8988T (cell line): ENCODE results near the gene BTBD9.
A peak's percentile ranks its signal among the peaks of the same experiment; 100 is the strongest.
"Not testable (repeated sequence)": the region's sequence is repeated elsewhere in the genome, so short reads cannot be mapped to it uniquely, and the experiment has no call there.

Source experiments
- DNase-seq: peaks from one replicate; pipeline ENCODE4 v3.0.0; 2011

The BTBD9 gene

DNA sequence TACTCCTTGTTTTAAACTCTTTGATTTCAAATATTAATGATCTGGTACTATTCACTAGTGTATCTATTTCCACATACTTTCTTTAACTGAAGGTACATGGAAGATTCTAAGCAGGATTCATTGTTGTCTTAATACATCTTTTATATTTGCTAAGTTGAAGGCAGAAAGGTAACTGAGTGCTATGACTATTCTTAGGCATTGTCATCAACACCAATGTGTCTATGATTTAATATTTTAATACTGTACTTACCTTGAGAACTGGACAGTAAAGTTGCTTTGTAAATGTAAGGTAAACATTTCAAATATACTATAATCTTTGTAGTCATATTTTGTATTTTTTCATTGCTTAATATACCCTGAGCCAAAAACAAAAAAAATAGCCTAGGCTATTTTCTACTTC is 8.9 kb upstream of the BTBD9 start:
- DNase-seq: no peak

DNA sequence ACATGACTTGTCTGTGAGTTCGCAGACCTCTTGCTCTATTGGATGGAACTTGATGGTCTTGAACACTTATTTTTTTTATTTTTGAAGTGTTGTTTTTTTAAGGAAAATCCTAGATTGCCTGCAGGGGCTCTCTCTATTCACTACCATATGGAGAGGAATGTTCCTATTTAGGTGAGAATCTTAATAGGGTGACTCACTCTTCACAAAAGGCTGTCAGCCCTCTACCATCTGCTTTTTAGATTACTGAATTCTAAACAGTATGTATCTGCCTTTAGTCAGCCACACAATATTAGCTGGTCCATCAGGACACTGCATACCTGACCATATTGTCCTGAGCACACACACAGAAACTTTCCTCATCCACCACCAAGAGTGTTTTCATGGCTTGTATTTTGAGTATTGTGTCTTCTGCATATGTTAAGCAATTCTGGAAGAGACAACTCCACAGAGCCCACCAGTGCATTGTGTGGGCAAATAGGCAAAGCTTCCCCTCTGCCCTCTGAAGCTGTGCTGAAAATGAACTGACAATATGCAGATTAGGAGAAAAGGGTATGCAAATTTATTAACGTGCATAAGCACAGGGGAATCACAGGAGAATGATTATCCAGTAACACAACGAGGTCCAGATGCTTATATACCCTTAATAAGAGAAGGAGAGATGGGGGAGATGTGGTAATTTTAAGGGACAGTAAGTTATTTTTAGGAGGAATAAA is 6.6 kb upstream of the BTBD9 start:
- no peak for DNase-seq

DNA sequence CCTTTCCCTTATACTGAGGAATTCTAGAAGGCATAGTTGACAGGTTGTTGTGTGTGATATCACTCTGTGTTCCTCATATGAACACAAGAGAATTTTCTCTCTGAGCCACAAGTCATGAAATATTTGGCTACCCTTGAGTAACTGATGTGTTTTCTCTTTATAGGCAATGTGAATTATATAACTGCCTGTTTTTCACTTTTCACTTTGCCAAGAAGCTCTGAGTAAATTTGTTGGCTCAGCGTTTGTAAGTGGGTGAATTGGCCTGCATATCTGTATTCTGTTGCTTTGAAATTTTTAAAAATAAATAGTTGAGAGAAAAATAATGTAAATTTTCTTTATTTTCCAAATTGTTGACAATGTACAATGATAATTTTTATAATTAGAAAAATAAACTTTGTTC is 5.2 kb upstream of the BTBD9 start:
- no peak for DNase-seq

DNA sequence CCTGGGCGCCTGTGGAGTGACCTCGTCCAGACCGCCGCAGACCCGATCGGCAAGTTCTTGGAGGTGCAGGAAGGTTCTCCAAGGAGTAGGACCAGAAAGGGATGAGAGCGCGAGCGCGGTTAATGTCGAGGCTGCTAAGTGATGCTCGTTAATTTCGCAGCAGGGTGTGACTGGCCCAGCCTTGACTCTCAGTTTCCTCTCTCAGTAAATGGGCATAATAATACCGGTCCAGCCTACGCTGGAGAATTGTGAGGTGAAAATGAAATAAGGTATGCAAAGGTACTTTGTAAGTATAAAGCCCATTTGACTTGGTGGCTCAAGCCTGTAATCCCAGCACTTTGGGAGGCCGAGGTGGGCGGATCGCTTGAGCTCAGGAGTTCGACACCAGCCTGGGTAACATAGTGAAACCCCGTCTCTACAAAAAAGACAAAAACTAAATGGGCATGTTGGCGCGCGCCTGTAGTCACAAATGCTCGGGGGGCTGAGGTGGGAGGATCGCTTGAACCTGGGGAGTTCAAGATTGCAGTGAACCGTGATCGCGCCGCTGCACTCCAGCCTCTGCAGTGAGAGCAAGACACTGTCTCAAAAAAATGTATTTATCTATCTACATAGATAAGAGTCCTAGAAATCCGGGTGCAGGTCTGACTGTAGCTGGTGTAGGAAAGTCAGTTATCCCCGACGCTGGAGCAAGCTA is 634 bp upstream of the BTBD9 start:
- DNase-seq: no peak

DNA sequence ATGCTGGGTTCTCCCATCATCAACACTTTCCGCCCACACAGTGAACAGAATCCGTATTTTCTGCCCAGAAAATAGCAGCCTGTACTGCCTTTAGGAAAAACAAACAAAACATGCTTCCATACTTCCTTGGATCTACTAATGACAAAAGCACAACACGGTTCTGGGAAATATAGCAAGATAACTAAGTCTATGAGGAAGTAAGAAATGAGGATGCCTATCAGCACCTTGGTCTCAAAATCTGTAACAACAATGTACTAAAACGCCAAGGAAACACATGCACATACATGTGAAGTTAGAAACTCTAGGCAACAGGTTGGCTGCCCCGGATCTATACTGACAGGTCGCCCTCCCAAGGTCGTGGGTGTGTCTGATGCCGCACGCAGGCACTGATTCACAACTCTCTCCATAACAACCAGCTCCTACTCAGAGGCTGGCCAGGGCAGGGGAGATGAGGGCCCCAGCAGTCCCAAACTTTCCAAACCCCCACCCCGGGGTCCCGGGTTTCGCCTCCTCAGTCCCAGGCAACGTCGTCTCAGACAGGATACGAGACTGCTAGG is 710 bp downstream of the BTBD9 start:
- DNase-seq: peak; percentile 19

DNA sequence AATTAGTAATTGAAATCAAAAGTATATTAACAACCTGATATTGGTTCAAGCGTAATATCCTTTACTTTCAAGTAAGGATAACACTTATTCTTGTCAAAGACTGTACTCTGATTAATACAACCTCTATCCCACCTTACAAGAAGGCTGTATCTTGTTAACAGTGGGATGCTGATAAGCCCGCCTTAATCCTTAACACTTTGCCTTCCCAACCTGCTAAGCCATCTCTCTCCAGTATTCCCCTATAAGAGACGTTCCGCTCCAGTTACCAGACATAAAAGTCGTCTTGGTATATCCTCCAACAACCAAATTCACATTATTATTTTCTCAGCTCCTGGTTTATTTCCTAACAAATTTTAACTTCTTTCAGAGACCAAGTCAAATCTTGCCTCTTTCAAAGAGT is 2.0 kb downstream of the BTBD9 start:
- no peak for DNase-seq

DNA sequence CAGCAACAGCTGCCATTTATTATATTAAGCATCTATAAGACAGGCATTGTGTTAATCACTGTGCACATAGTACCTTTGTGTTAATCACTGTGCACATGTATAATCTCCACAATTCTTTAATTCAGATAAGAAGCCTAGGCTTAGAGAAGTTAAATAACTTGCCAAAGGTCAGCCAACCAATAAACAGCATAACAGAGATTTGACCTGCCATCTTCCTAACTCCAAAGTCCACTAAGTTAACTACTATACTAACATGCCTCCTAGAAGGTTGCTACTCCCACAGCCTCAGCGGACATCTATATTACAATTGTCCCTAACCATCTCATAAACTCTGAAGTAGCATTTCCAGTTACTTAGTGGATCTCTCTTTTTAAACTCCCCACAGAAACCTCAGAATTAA is 3.7 kb downstream of the BTBD9 start:
- no peak for DNase-seq

DNA sequence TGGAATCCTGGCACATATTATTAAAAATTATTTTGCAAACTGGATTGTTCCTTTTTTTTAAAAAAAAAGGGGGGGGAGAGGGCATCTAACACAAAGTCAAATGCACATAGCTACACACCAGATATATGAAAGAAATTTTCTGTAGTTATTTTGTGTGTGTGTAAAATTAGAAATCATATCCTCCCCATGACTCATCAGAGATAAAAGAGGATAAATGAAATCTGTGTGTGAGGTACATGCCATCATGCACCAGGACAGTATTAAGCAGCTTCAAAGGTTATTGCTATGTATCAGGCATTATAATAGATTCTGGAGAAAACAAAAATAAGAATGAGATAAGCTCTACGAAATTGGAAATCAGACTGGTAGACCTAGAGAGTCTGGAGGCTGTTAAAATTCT is 5.2 kb downstream of the BTBD9 start:
- DNase-seq: no peak

DNA sequence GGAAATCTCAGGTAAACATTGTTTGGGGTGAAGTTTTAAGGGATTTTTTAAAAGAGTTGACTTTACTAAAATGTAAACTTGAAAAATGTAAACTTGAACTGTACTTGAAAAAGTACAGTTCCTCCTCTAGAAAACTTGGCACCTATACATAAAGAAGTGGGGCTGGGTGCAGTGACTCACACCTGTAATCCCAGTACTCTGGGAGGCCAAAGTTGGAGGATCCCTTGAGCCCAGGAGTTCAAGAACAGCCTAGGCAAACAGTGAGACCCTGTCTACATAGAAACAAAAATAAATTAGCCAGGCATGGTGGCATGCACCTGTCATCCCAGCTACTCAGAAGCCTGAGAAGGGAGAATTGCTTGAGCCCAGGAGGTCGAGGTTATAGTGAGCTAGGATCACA is 7.2 kb downstream of the BTBD9 start:
- DNase-seq: no peak

DNA sequence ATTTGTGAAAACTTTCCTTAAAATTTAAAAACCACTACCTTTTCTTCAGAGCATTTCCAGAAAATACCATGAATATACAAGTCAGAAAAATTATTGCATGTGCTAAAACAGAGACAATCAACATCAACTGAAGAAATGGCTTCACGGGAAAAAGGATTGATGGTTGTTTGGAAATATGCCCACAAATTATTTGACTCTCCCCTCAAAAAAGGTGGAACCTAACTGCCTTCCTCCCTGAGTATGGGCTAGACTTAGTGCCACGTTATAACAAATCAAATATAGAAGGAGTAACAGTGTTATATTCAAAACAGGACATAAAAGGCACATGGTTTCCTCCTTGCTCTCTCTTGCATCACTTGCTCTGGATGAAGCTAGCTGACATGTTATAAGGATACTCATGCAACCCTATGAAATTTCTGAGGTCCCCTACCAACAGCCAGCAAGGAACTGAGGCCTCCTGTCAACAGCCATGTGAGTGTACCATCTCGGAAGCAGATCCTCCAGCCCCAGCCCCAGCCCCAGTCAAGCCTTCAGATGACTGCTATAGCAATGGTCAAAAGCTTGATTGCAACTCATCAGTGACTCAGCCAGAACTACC is 8.4 kb downstream of the BTBD9 start:
- no peak for DNase-seq

DNA sequence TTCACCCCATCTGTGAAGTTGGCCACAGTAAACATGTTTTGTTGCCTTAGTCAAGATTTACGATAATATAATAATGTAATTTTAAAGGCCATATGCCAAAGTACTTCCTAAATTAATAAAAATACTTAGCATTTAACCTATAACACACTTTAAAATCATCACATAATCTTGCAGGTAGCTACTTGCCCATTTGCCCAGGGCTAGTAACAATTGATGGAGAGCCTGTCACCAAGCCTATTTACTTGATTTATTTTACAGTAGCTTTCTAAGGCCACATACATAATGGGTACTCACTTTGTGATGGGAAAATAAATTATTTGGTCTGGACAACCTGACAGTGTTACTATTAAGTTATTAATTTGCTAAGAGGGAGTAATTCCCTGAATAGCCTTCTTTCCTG is 14.5 kb downstream of the BTBD9 start:
- no peak for DNase-seq

DNA sequence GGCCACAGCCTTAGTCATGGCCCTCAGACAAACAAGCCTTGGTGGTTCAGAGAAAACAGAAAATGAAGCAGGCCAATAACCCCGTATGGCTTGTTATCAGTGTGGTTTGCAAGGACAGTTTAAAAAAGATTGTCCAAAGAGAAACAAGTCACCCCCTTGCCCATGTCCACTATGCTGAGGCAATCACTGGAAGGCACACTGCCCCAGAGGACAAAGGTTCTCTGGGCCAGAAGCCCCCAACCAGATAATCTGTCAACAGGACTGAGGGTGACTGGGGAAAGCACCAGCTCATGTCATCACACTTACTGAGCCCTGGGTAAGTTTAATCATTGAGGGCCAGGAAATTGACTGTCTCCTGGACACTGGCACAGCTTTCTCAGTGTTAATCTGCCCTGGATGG is 20.4 kb downstream of the BTBD9 start:
- DNase-seq: not testable (repeated sequence)

DNA sequence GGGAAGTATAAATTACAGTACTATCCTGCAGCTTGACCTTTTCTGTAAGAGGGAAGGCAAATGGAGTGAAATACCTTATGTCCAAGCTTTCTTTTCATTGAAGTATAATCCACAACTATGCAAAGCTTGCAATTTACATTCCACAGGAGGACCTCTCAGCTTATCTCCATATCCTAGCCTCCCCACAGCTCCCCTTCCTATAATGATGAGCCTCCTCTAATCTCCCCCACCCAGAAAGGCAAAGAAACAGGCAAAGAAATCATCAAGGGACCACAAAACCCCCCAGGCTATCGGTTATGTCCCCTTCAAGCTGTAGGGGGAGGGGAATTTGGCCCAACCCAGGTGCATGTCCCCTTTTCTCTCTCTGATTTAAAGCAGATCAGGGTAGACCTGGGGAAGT is 21.4 kb downstream of the BTBD9 start:
- DNase-seq: not testable (repeated sequence)

DNA sequence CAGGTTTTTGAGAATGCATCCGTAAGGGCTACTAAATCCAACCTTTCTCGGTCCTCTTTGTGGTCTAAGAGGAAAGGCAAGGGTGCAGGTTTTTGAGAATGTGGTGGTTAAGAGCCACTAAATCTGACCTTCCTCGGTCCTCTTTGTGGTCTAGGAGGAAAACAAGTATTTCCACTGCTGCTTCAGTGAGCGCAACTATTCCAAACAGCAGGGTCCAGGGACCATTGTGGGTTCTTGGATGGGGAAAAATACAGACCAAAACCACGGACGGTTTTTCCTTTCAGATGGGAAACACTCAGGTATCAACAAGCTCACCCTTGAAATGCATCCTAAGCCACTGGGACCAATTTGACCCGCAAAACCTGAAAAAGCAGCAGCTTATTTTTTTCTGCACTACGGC is 21.9 kb downstream of the BTBD9 start:
- no peak for DNase-seq

DNA sequence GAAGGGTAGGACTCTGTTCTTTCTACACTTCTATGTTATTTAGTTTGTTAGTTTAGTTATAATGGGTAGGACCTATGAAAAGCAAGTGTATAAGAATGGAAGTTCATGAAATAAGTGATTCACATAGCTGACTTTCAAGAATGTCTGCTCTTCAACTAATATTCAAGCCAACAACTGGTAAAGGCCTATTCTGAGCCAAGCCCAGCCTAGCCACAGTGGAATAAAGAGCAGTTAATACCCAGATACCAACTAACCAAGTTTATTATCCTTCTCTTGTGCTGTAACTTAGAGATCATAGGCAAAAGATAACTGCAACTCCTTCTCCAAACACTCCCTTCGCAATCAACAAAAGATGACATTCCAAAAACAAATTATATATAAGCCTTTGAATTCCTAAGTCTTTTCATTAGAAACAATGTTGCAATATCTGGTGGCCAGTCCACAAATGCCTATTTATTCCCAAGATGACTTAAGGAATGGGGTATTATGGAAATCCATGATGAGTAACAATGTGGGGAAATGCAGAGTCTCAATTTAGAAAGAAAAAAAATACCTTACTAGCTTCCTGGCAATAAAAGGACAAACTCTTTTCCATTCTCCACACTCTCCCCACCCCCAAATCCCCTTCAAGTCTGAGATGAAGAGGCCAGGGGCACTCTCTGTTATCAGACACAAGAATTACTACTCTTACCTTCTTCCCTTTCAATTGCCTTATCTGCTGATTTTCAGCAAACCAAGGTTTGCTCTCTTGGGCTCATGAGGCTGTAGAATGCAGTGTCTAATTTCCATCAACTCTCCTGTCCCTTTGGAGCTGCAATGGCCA is 27.4 kb downstream of the BTBD9 start:
- no peak for DNase-seq

DNA sequence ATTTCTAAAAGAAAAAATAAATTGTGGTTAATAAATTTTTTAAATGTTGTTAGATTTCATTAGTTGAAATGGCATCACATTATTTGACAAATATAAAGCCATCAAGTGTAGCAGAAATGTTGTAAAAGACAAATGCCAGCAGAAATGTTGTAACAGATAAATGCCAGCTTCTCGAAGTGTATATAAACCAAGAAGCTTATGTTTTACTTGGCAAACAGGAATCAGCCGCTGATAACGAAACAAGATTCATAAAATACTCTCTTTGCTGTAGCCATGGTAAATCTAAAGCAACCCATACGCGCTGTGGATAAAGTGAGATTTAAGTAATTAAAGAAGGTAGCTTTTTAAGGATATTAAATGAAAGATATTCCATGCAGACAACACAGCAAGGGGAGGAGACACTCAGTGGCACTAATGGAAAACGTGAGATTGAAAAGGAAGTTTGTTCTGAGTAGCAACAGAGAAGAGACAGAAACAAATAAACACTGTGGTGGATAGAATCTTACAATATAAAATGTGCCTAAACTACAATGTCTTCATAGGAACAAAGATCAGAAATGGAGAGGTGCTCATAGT is 29.6 kb downstream of the BTBD9 start:
- DNase-seq: no peak

DNA sequence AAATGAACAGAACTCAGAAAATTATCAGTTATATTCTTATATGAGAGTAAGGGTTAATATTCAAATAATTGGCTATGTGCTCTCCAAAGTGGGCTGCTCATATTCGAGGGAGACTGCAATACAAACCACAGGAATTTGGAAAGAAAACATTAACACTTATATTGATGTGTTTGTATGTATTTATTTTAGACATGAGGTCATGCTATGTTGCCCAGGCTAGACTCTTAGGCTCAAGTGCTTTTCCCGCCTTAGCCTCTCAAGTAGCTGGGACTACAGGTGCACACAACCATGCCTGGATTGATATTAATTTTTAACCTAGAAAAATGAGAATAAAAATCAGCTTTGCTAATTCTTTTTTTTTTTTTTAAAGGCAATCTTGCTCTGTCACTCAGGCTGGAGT is 35.0 kb downstream of the BTBD9 start:
- no peak for DNase-seq

DNA sequence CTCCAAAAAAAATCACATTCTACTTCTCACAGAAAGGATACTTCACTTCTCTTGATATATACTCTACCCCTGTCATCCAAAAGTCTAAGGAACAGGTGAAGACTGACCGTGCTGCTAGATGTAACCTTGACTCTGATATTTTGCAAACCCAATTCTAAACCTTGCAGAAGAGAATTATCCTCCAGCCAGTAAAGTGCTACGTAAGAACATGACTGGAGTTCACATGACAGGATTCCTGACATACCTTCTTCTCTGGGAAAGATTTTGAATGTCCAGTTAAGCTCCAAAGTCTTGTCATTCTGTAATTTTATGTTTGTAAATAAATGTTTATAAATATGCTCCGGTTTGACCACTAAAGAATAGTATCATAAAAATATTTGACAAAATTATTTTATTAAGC is 35.8 kb downstream of the BTBD9 start:
- DNase-seq: no peak

DNA sequence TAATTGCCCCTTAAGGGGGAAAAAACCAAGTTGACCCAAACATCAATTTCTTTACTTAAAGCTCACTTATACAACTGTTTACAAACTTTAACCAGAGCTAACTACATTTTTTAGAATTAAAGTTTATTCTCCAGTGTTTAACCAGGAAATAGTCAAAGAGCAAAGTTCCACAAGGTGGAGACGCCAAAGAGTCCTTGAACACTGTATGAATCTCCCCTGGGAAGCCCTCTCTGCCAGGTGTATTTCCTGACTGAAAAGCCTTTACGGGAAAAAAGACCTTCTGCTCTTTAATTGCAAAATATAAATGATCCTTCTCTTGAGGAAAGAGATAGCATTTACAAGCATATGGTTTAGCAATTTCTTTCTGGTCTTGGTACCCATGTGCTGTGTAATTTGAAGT is 36.2 kb downstream of the BTBD9 start:
- no peak for DNase-seq

DNA sequence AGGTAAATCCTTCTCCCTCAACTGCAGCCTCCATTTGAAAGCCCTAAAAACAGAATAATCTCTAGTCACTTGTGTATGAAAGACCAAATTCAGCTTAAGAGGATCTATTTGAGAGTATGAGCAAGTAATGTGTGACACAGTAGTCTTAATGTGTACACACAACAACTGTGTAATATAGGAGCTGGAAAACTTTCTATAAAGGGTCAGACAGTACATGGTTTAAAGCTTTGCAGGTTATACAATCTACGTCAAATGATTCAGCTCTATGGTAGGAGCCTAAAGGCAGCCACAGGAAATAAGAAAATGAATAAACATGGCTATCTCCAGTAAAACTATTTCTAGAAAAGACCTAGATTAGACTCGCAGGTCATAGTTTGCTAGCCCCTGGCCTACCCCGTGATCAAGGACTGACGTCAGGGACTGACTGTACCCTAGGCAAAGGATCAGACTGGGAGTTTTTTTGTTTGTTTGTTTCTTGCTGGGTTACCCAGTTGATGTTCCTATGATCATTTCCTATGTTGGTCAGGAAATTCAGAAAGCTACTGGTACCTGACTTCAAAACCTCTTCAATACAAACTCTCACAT is 39.7 kb downstream of the BTBD9 start:
- no peak for DNase-seq

DNA sequence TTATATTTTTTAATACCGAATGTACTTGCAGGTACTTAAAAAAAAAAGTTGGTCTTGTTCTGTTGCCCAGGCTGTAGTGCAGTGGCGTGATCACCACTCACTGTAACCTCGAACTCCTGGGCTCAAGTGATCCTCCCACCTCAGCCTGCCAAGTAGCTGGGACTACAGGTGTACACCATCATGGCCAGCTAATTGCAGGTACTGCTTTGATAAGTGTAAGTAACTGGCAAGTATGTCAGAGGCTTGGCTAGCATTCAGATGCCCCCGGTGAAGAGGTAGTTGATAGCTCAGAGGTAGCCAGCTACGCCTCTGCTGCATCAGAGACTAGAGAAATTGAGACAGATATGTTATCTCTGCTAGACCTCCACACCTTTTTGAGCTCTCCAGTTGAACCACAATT is 40.5 kb downstream of the BTBD9 start:
- no peak for DNase-seq

DNA sequence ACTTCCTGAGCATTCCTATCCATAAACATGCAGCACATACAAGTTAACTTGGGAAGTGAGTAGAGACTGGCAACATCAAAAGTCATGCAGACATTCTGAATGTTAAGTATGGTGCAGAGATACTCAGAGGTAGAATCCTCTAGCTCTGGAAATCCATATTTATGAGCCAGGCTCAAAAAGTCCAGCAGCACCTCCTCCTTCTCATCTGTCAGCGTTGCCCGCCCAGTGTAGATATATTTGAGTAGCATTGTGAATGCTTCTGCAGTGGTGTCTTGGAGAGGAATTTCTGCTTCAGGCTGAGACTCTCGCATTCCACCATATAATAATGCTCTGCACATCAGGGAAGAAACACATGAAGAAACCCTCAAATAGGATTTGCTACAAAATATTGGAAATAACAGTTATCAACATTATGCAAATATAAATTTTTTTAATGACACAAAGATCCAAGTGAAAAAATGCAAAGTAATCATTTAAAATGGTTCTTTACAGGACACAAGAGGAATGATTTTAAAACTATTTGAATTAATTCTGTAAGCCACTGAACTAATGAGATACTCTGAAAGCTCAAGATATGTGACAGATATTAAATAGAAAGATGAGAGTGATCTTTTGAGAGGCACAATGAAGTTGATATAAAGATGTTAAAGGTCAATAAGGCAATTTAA is 45.6 kb downstream of the BTBD9 start:
- DNase-seq: no peak
